MCF 10A (cell line): ENCODE results near the gene CELSR1. TPM values are rescaled to one million over a fixed set of nuclear protein-coding genes. Genes with fewer than 3 reads are reported as not detected.

Experiments
- BruUV-seq: library from RNA; stranded (reverse); fragments of 400-500 nt; replicated peaks from 2 replicates; lab custom pipeline; 2021; lab: Mats Ljungman, UMichigan
- CTCF ChIA-PET: fragments of 300-600 bp; sonication (Branson Sonifier 250); formaldehyde crosslinking; extraction: SDS; loops from one replicate; lab custom pipeline; 2021; ENCODE audit warnings: antibody characterized with exemption, inconsistent platforms; lab: Yijun Ruan, JAX
- POLR2A ChIA-PET: fragments of 300-600, 350-650 bp; sonication (Branson Sonifier 250); formaldehyde crosslinking; extraction: SDS; loops from one replicate; lab custom pipeline; 2020; ENCODE audit warnings: antibody characterized with exemption, inconsistent platforms; lab: Yijun Ruan, JAX
- DNase-seq: peaks from one replicate; pipeline ENCODE4 v3.0.0-alpha.2; 2018; ENCODE audit not compliant: unreplicated experiment
- H3K27ac Mint-ChIP-seq: one replicate; pipeline ENCODE4 v1.8.0; 2022; ENCODE audit warnings: mild to moderate bottlenecking, low read depth, mixed read lengths; ENCODE audit not compliant: unreplicated experiment
- H3K27me3 Mint-ChIP-seq: one replicate; pipeline ENCODE4 v1.8.0; 2022; ENCODE audit warnings: mixed read lengths; ENCODE audit not compliant: insufficient read depth, unreplicated experiment
- H3K36me3 Mint-ChIP-seq: one replicate; pipeline ENCODE4 v1.8.0; 2022; ENCODE audit warnings: mild to moderate bottlenecking, moderate library complexity, mixed read lengths; ENCODE audit not compliant: insufficient read depth, unreplicated experiment
- H3K4me1 Mint-ChIP-seq: one replicate; pipeline ENCODE4 v1.8.0; 2022; ENCODE audit warnings: mixed read lengths; ENCODE audit not compliant: insufficient read depth, unreplicated experiment
- H3K4me3 Mint-ChIP-seq: one replicate; pipeline ENCODE4 v1.8.0; 2022; ENCODE audit warnings: mild to moderate bottlenecking, moderate library complexity, mixed read lengths; ENCODE audit not compliant: unreplicated experiment
- H3K9me3 Mint-ChIP-seq: one replicate; pipeline ENCODE4 v1.8.0; 2022; ENCODE audit warnings: mixed read lengths; ENCODE audit not compliant: unreplicated experiment
- CTCF ChIP-seq: fragments of 200-600 bp; IDR thresholded peaks from one replicate; pipeline ENCODE4 v1.8.0; 2022; ENCODE audit warnings: antibody characterized with exemption, mild to moderate bottlenecking; ENCODE audit not compliant: unreplicated experiment
- intact Hi-C: fragments of 100-400 bp; cut with micrococcal nuclease; formaldehyde crosslinking; loops from 2 replicates; pipeline ENCODE4 v1.14.1; 2022
- total RNA-seq: library from RNA; stranded (reverse); gene quantifications from 2 replicates; pipeline ENCODE4 v1.2.3, GENCODE V29; 2022

CELSR1 gene
- total RNA-seq, 1 experiment from 2014 or later: 49.1 TPM

- TF ChIP-seq CTCF: no peak
- H3K27me3 Mint-ChIP-seq: no peaks in the 10 kb centered on the region
- DNase-seq: no peak
- no peak overlapping the region for H3K4me3 Mint-ChIP-seq
- H3K27ac Mint-ChIP-seq: no peak overlapping the region
- ChIA-PET CTCF (interaction anchor here (1.6 kb wide), 1 partner anchor 10 kb away, joined by 5 read pairs; no protein-coding TSS in a partner anchor), POLR2A (interaction anchor here (0.6 kb wide), 1 partner anchor 69 kb away, joined by 3 read pairs; no protein-coding TSS in a partner anchor)
- peaks cover 34% of the 10 kb centered on the region for H3K4me1 Mint-ChIP-seq
- intact Hi-C loops: loop anchor here (10.0 kb wide), 1 partner anchor 84 kb away; no protein-coding TSS in a partner anchor
- BruUV-seq: no TSS peak
- peaks cover 46% of the 10 kb centered on the region for H3K36me3 Mint-ChIP-seq
- no peaks in the 10 kb centered on the region for H3K9me3 Mint-ChIP-seq
Measured at GRCh38 chr22:46458525-46458924, 78.9 kb downstream of the CELSR1 start.

- peak overlapping the region; percentile 53 for H3K27ac Mint-ChIP-seq
Measured at GRCh38 chr22:46457502-46458488, 79.6 kb downstream of the CELSR1 start.

GRCh38 chr22:46456818-46457163, 80.6 kb downstream of the CELSR1 start:
- H3K4me1 Mint-ChIP-seq: peaks cover 43% of the 10 kb centered on the region

More at GRCh38 chr22:46457502-46458488, 79.6 kb downstream of the CELSR1 start:
- Mint-ChIP-seq H3K4me1 (peaks cover 38% of the 10 kb centered on the region), H3K27me3 (no peaks in the 10 kb centered on the region), H3K4me3 (peak overlapping the region; percentile 25), H3K9me3 (no peaks in the 10 kb centered on the region), H3K36me3 (peaks cover 38% of the 10 kb centered on the region)
- no peak for TF ChIP-seq CTCF
- peak; percentile 56 for DNase-seq
- intact Hi-C loops: loop anchor here (10.0 kb wide), 1 partner anchor 83 kb away; no protein-coding TSS in a partner anchor
- ChIA-PET CTCF (interaction anchor here (0.7 to 1.1 kb wide), 4 partner anchors 11 to 90 kb away, joined by 3 read pairs; no protein-coding TSS in a partner anchor), POLR2A (interaction anchor here (0.6 to 1.6 kb wide), 5 partner anchors 11 to 80 kb away, joined by 3 to 7 read pairs (median 3); partner anchors contain the start of gene CELSR1)
- no TSS peak for BruUV-seq

More at GRCh38 chr22:46456818-46457163, 80.6 kb downstream of the CELSR1 start:
- intact Hi-C loops: loop anchor here (10.0 kb wide), 1 partner anchor 82 kb away; no protein-coding TSS in a partner anchor
- no peaks in the 10 kb centered on the region for H3K9me3 Mint-ChIP-seq
- no peak for DNase-seq
- no peaks in the 10 kb centered on the region for H3K27me3 Mint-ChIP-seq
- no TSS peak for BruUV-seq
- H3K27ac Mint-ChIP-seq: no peak overlapping the region
- no peak overlapping the region for H3K4me3 Mint-ChIP-seq
- CTCF ChIA-PET: interaction anchor here (1.1 kb wide), 1 partner anchor 89 kb away, joined by 3 read pairs; no protein-coding TSS in a partner anchor
- no peak for TF ChIP-seq CTCF
- POLR2A ChIA-PET: interaction anchor here (0.7 to 1.6 kb wide), 4 partner anchors 42 to 298 kb away, joined by 3 to 7 read pairs (median 4); partner anchors contain the start of gene CELSR1
- H3K36me3 Mint-ChIP-seq: peaks cover 31% of the 10 kb centered on the region
